ENCODE results near the gene PRKCZ. TPM values are rescaled to one million over a fixed set of nuclear protein-coding genes. Genes with fewer than 3 reads are reported as not detected.

Gene PRKCZ
- total RNA-seq, 1 donor from 2014 or later = 37.6 TPM

- Histone ChIP-seq H3K4me3 (ENCODE audit: low read depth, low read length) (no peak overlapping the region), H3K27me3 (ENCODE audit: control insufficient read depth, insufficient read depth, low read length) (no peaks in the 10 kb centered on the region), H3K36me3 (ENCODE audit: control insufficient read depth, insufficient read depth, low read length) (no peaks in the 10 kb centered on the region)
- TF ChIP-seq, protein P1, sequence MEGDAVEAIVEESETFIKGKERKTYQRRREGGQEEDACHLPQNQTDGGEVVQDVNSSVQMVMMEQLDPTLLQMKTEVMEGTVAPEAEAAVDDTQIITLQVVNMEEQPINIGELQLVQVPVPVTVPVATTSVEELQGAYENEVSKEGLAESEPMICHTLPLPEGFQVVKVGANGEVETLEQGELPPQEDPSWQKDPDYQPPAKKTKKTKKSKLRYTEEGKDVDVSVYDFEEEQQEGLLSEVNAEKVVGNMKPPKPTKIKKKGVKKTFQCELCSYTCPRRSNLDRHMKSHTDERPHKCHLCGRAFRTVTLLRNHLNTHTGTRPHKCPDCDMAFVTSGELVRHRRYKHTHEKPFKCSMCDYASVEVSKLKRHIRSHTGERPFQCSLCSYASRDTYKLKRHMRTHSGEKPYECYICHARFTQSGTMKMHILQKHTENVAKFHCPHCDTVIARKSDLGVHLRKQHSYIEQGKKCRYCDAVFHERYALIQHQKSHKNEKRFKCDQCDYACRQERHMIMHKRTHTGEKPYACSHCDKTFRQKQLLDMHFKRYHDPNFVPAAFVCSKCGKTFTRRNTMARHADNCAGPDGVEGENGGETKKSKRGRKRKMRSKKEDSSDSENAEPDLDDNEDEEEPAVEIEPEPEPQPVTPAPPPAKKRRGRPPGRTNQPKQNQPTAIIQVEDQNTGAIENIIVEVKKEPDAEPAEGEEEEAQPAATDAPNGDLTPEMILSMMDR (IDR thresholded peaks at IDR 0.05; ENCODE audit: insufficient read depth, low read length, poor library complexity, severe bottlenecking) = no peak
- no peak for DNase-seq (ENCODE audit: low read depth)
Observed at GRCh38 chr1:2214541-2215241, 164.5 kb downstream of the PRKCZ start.

DNA sequence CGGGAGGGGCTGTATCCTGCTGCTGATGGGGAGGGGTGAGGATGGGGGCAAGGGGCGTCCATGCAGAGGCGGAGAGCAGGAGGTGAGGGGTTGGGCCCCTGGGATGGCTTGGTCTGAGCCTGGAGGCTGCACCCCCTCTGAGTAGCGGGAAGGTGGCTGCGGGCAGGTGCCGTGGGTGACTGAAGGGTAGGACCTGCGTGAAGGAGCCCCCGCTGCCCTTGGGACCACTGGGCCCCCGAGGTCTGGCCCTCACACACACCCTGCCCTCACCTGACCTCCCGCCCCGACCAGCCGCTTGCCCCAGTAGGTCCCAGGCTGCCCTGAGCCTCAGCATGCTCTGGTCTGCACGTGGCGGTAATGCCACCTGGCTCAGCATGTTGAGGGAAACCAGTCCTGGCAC lies 165.1 kb downstream of the PRKCZ start:
- Histone ChIP-seq H3K36me3 (ENCODE audit: control insufficient read depth, insufficient read depth, low read length) (no peaks in the 10 kb centered on the region), H3K4me3 (ENCODE audit: low read depth, low read length) (no peak overlapping the region), H3K27me3 (ENCODE audit: control insufficient read depth, insufficient read depth, low read length) (no peaks in the 10 kb centered on the region)
- DNase-seq (ENCODE audit: low read depth) = no peak
- TF ChIP-seq, protein P1 (IDR thresholded peaks at IDR 0.05; ENCODE audit: insufficient read depth, low read length, poor library complexity, severe bottlenecking) = no peak

GRCh38 chr1:2215909-2216766 lies 165.9 kb downstream of the PRKCZ start:
- TF ChIP-seq, protein P1 (IDR thresholded peaks at IDR 0.05; ENCODE audit: insufficient read depth, low read length, poor library complexity, severe bottlenecking) = no peak
- H3K36me3 ChIP-seq (ENCODE audit: control insufficient read depth, insufficient read depth, low read length) = no peaks in the 10 kb centered on the region
- H3K4me3 ChIP-seq (ENCODE audit: low read depth, low read length) = no peak overlapping the region
- no peaks in the 10 kb centered on the region for H3K27me3 ChIP-seq (ENCODE audit: control insufficient read depth, insufficient read depth, low read length)
- DNase-seq (ENCODE audit: low read depth) = no peak

GRCh38 chr1:2216767-2217058 lies 166.5 kb downstream of the PRKCZ start:
- no peak for DNase-seq (ENCODE audit: low read depth)
- no peaks in the 10 kb centered on the region for H3K27me3 ChIP-seq (ENCODE audit: control insufficient read depth, insufficient read depth, low read length)

GRCh38 chr1:2221271-2221670 lies 171.1 kb downstream of the PRKCZ start:
- no peak overlapping the region for H3K4me3 ChIP-seq (ENCODE audit: low read depth, low read length)

More at GRCh38 chr1:2216767-2217058, 166.5 kb downstream of the PRKCZ start:
- H3K4me3 ChIP-seq (ENCODE audit: low read depth, low read length) = no peak overlapping the region
- no peaks in the 10 kb centered on the region for H3K36me3 ChIP-seq (ENCODE audit: control insufficient read depth, insufficient read depth, low read length)
- TF ChIP-seq, protein P1 (IDR thresholded peaks at IDR 0.05; ENCODE audit: insufficient read depth, low read length, poor library complexity, severe bottlenecking) = no peak

More at GRCh38 chr1:2221271-2221670, 171.1 kb downstream of the PRKCZ start:
- Histone ChIP-seq H3K36me3 (ENCODE audit: control insufficient read depth, insufficient read depth, low read length) (no peaks in the 10 kb centered on the region), H3K27me3 (ENCODE audit: control insufficient read depth, insufficient read depth, low read length) (no peaks in the 10 kb centered on the region)
- DNase-seq (ENCODE audit: low read depth) = no peak
- TF ChIP-seq, protein P1 (IDR thresholded peaks at IDR 0.05; ENCODE audit: insufficient read depth, low read length, poor library complexity, severe bottlenecking) = no peak
